SK-N-SH treated with all-trans-retinoic acid at 6 μM for 48 hours (cell line): Measurements from ENCODE around the gene BCL3.

Source experiments
- ATAC-seq: fragments of 200-7000 bp; cut with Tn5 transposase; 3 replicates; pipeline ENCODE4 v1.9.1; 2020; ENCODE audit warnings: mild to moderate bottlenecking, moderate library complexity
- BACH2 ChIP-seq: fragments of 250-450 bp; sonication (Bioruptor Pico); IDR thresholded peaks from 2 replicates; pipeline ENCODE4 v1.9.0; 2021; ENCODE audit warnings: mild to moderate bottlenecking, borderline replicate concordance
- CREB5 ChIP-seq: fragments of 250-450 bp; sonication (Bioruptor Pico); IDR thresholded peaks from 2 replicates; pipeline ENCODE4 v1.5.1; 2020; ENCODE audit warnings: low read depth, mild to moderate bottlenecking, moderate library complexity
- ESRRG ChIP-seq: fragments of 250-450 bp; sonication (Bioruptor Pico); IDR thresholded peaks from 2 replicates; pipeline ENCODE4 v1.6.1; 2021; ENCODE audit warnings: mild to moderate bottlenecking
- GLIS3 ChIP-seq: fragments of 250-450 bp; sonication (Bioruptor Pico); IDR thresholded peaks from 2 replicates; pipeline ENCODE4 v1.5.0; 2020; ENCODE audit warnings: mild to moderate bottlenecking, moderate library complexity
- ISL1 ChIP-seq: fragments of 250-450 bp; sonication (Bioruptor Pico); IDR thresholded peaks from 2 replicates; pipeline ENCODE4 v2.1.2; 2022; ENCODE audit warnings: mild to moderate bottlenecking, moderate library complexity
- OSR1 ChIP-seq: fragments of 250-450 bp; sonication (Bioruptor Pico); IDR thresholded peaks from 2 replicates; pipeline ENCODE4 v1.8.0; 2022; ENCODE audit warnings: moderate library complexity, mild to moderate bottlenecking, inconsistent platforms
- PATZ1 ChIP-seq: fragments of 250-450 bp; sonication (Bioruptor Pico); IDR thresholded peaks from 2 replicates; pipeline ENCODE4 v1.8.0; 2020; ENCODE audit warnings: mild to moderate bottlenecking, moderate library complexity, borderline replicate concordance
- PPARA ChIP-seq: fragments of 250-450 bp; sonication (Bioruptor Pico); IDR thresholded peaks from 2 replicates; pipeline ENCODE4 v1.5.0; 2020; ENCODE audit warnings: mild to moderate bottlenecking, borderline replicate concordance
- SNAI2 ChIP-seq: fragments of 250-450 bp; sonication (Bioruptor Pico); IDR thresholded peaks from 2 replicates; pipeline ENCODE4 v1.5.0; 2020; ENCODE audit warnings: mild to moderate bottlenecking, moderate library complexity
- TCF4 ChIP-seq: fragments of 250-450 bp; sonication (Bioruptor Pico); IDR thresholded peaks from 2 replicates; pipeline ENCODE4 v1.8.0; 2021; ENCODE audit warnings: mild to moderate bottlenecking, moderate library complexity, borderline replicate concordance
- TOX ChIP-seq: fragments of 250-450 bp; sonication (Bioruptor Pico); IDR thresholded peaks from 2 replicates; pipeline ENCODE4 v1.8.0; 2021; ENCODE audit warnings: mild to moderate bottlenecking, moderate library complexity, borderline replicate concordance
- ZFP3 ChIP-seq: fragments of 250-450 bp; sonication (Bioruptor Pico); IDR thresholded peaks from 2 replicates; pipeline ENCODE4 v1.5.0; 2020; ENCODE audit warnings: mild to moderate bottlenecking, moderate library complexity
- ZNF565 ChIP-seq: fragments of 450-650 bp; formaldehyde crosslinking; conservative IDR thresholded peaks from 2 replicates; pipeline ENCODE4 v1.5.0; 2020; ENCODE audit warnings: low read depth, mild to moderate bottlenecking, moderate library complexity
- ZNF70 ChIP-seq: fragments of 450-650 bp; formaldehyde crosslinking; IDR thresholded peaks from 2 replicates; pipeline ENCODE4 v1.5.0; 2020; ENCODE audit warnings: mild to moderate bottlenecking, moderate library complexity
- ZNF8 ChIP-seq: fragments of 450-650 bp; formaldehyde crosslinking; IDR thresholded peaks from 2 replicates; pipeline ENCODE4 v1.5.0; 2020; ENCODE audit warnings: mild to moderate bottlenecking, moderate library complexity
- TF ChIP-seq, protein P1 (sequence below): fragments of 250-450 bp; sonication (Bioruptor Pico); IDR thresholded peaks from 2 replicates; pipeline ENCODE4 v1.5.0; 2020; ENCODE audit warnings: mild to moderate bottlenecking, moderate library complexity
- TF ChIP-seq, protein P2 (sequence below): fragments of 250-450 bp; sonication (Bioruptor Pico); IDR thresholded peaks from 2 replicates; pipeline ENCODE4 v1.8.0; 2021; ENCODE audit warnings: low read depth, mild to moderate bottlenecking, moderate library complexity, borderline replicate concordance
- TF ChIP-seq, protein P3 (sequence below): fragments of 250-450 bp; sonication (Bioruptor Pico); IDR thresholded peaks from 2 replicates; pipeline ENCODE4 v1.5.1; 2021; ENCODE audit warnings: mild to moderate bottlenecking, moderate library complexity

BCL3 gene

DNA sequence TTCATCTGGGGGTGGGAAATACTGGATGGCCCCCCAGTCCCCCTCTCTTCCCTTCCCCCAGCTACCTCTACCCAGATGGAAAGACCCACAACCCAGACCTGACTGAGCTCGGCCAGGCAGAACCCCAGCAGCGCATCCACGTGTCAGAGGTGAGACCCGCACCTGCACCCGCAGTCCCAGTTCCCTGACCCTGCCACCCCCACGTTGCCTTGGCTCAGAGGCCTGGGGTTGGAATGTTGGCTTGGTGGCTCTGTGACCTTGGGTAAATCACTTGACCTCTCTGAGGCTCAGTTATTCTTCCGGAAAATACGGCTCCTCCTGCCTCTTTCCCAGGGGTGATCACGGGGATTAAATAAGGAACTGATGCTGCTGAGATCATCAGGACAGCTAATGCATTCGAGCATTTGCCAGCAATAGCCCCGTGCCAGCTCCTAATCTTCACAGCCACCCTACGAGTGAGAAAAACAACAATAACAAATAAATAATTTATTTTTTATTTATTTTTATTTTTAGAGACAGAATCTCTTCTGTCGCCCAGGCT is 41.5 kb downstream of the BCL3 start:
- TF ChIP-seq TOX (CRISPR knock-in tag) (no peak), CREB5 (CRISPR knock-in tag) (no peak)
- ATAC-seq = no peak

- TF ChIP-seq PPARA (no peak), ZNF8 (no peak), ESRRG (CRISPR knock-in tag) (no peak), ZNF70 (no peak), SNAI2 (CRISPR knock-in tag) (no peak), GLIS3 (CRISPR knock-in tag) (no peak), CREB5 (CRISPR knock-in tag) (no peak), ZNF565 (no peak), PATZ1 (CRISPR knock-in tag) (no peak), OSR1 (CRISPR knock-in tag) (no peak), ISL1 (no peak)
- TF ChIP-seq, protein P1, sequence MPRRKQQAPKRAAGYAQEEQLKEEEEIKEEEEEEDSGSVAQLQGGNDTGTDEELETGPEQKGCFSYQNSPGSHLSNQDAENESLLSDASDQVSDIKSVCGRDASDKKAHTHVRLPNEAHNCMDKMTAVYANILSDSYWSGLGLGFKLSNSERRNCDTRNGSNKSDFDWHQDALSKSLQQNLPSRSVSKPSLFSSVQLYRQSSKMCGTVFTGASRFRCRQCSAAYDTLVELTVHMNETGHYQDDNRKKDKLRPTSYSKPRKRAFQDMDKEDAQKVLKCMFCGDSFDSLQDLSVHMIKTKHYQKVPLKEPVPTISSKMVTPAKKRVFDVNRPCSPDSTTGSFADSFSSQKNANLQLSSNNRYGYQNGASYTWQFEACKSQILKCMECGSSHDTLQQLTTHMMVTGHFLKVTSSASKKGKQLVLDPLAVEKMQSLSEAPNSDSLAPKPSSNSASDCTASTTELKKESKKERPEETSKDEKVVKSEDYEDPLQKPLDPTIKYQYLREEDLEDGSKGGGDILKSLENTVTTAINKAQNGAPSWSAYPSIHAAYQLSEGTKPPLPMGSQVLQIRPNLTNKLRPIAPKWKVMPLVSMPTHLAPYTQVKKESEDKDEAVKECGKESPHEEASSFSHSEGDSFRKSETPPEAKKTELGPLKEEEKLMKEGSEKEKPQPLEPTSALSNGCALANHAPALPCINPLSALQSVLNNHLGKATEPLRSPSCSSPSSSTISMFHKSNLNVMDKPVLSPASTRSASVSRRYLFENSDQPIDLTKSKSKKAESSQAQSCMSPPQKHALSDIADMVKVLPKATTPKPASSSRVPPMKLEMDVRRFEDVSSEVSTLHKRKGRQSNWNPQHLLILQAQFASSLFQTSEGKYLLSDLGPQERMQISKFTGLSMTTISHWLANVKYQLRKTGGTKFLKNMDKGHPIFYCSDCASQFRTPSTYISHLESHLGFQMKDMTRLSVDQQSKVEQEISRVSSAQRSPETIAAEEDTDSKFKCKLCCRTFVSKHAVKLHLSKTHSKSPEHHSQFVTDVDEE (CRISPR knock-in tag) = no peak
- TF ChIP-seq, protein P2, sequence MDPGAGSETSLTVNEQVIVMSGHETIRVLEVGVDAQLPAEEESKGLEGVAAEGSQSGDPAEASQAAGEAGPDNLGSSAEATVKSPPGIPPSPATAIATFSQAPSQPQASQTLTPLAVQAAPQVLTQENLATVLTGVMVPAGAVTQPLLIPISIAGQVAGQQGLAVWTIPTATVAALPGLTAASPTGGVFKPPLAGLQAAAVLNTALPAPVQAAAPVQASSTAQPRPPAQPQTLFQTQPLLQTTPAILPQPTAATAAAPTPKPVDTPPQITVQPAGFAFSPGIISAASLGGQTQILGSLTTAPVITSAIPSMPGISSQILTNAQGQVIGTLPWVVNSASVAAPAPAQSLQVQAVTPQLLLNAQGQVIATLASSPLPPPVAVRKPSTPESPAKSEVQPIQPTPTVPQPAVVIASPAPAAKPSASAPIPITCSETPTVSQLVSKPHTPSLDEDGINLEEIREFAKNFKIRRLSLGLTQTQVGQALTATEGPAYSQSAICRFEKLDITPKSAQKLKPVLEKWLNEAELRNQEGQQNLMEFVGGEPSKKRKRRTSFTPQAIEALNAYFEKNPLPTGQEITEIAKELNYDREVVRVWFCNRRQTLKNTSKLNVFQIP (CRISPR knock-in tag) = no peak
- no peak for ATAC-seq
These were observed 43.8 kb downstream of the BCL3 start for GRCh38 chr19:44792281-44792680.

DNA sequence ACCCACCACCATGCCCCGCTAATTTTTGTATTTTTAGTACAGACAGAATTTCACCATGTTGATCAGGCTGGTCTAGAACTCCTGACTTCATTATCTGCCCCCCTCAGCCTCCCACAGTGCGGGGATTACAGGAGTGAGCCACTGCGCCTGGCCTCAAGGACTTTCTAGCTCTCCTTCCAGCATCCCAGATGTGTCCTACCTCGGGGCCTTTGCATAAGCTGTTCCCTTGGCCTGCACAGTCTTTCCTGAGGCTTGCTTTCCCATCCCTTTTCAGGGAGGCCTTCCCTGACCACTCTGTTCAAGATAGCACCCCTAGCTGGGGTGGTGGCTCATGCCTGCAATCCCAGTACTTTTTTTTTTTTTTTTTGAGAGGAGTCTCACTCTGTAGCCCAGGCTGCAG is 46.1 kb downstream of the BCL3 start:
- TF ChIP-seq, protein P3, sequence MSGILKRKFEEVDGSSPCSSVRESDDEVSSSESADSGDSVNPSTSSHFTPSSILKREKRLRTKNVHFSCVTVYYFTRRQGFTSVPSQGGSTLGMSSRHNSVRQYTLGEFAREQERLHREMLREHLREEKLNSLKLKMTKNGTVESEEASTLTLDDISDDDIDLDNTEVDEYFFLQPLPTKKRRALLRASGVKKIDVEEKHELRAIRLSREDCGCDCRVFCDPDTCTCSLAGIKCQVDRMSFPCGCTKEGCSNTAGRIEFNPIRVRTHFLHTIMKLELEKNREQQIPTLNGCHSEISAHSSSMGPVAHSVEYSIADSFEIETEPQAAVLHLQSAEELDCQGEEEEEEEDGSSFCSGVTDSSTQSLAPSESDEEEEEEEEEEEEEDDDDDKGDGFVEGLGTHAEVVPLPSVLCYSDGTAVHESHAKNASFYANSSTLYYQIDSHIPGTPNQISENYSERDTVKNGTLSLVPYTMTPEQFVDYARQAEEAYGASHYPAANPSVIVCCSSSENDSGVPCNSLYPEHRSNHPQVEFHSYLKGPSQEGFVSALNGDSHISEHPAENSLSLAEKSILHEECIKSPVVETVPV (CRISPR knock-in tag) = no peak
- TF ChIP-seq TCF4 (CRISPR knock-in tag) = no peak
- TF ChIP-seq, protein P1 (CRISPR knock-in tag) = no peak
- no peak for TF ChIP-seq ZNF70
- TF ChIP-seq PATZ1 (CRISPR knock-in tag) = no peak
- no peak for TF ChIP-seq ESRRG (CRISPR knock-in tag)
- no peak for TF ChIP-seq OSR1 (CRISPR knock-in tag)
- TF ChIP-seq BACH2 = no peak
- no peak for TF ChIP-seq ZFP3 (CRISPR knock-in tag)
- TF ChIP-seq, all 23 proteins: peak for 0

More for the DNA sequence above, 46.1 kb downstream of the BCL3 start:
- ATAC-seq = no peak
